Activated gamma-delta T cell treated with anti-CD3 and anti-CD28 coated beads, Interleukin-2, amount 50 U/mL, for 16 hours (primary cell): ENCODE results near the gene ERFL.

Experiments
- DNase-seq: peaks from one replicate; pipeline ENCODE4 v3.0.0-alpha.2; 2020; ENCODE audit warnings: low read depth

Gene ERFL

DNA sequence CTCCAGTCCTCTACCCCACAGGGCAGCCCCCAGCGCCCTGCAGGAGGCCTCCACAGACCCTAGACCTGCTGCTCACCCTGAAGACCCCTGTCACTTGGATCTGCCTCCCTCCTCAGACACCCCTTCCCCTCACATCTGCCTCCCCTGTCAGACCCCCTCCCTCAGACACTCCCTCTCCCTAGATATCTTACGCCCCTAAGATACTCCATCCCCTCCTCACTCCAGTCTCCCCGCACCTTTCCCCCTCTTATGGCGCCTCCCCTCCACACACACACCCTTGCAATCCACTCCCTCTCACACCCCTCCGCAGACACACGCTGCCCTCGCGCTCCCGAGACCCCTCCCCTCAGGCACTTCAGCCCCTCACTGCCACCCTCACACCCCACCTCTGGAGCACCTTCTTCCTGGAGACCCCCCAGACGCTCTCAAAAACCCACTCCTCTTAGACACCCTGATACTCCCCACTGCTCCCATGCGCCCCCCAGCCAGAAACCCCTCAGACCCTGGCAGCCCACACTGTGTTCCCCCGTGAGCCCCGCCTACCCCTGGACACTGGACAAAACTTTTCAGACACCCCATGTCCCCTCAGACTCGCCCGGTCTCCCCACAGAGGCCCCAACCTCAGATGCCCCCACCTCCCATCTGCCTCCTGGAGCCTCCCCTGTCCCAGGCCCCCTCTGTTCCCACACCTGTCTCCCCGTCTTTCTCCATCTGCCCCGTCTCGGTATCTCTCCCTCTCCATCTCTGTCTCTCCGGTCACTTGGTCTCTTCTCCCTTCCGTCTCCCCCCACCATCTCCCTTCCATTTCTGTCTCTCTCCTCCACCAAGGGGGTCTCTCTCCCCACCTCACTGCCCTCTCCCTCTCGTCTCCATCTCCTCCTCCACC, 14.5 kb downstream of the ERFL start:
- no peak for DNase-seq

DNA sequence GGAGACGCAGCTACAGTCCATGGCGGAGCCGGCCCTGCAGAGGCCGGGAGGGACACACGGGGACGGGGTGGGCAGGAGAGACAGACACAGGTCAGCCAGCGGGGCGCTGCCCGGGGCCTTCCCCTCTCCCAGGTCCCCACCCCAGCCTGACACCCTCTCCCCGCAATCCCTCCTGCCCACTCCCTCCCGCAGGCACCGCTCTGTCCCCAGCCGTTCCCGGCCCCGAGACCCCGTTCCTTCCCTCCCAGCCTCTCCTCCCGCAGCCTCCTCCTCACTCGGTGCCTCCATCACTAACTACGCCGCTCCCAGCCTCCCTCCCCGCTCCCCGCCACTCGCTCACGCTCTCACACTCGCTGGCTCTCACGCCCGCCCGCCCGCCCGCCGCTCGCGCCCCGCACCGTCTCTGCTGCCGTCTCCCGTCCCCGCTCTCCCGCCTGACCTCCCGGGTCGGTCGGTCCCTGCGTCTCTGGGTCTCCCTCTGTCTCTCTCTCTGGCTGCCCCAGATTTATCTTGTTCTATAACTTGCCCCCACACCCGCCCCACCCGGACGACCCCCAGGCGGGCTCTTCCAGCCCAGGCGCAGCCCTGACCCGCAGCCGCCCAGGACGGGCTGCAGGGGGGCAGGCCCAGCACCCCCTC, 15.2 kb downstream of the ERFL start:
- no peak for DNase-seq

DNA sequence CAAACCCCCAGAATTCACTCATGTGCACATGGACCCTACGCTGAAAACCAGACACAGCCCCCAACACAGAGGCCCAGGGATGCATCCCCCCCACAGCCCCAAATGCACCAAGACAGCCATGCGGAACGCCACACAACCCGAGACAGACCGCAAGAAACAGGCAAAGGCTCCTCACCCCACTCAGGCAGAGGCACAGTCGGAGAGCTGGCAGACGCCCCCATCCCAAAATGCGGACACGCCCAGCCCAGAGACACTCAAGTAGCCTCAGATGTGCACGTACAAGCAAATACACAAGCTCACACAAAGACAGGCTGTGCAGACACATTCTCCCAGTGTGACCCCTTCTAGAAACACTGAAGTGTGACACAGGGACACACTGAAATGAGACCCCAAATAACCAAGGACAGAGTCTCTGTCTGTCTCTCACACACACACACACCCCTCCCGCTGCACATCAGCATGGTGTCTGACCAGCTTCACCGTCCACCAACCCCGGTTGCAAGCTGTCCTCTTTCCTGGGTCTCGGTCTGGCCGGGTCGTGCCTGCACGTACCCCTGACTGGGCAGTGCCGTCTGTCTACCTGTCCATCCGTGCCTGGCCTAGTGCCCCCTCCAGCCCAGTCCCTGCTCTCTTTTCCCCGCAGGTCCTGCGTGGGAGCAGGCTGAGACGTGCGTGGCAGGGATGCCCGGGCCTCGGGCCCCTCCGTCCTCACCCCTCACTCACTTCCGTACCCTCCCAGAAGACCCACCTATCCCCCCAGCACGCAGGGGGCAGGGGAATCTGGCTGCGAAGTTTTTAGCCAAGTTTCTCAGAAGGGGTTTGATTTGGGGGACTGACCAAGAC, 16.1 kb downstream of the ERFL start:
- no peak for DNase-seq

DNA sequence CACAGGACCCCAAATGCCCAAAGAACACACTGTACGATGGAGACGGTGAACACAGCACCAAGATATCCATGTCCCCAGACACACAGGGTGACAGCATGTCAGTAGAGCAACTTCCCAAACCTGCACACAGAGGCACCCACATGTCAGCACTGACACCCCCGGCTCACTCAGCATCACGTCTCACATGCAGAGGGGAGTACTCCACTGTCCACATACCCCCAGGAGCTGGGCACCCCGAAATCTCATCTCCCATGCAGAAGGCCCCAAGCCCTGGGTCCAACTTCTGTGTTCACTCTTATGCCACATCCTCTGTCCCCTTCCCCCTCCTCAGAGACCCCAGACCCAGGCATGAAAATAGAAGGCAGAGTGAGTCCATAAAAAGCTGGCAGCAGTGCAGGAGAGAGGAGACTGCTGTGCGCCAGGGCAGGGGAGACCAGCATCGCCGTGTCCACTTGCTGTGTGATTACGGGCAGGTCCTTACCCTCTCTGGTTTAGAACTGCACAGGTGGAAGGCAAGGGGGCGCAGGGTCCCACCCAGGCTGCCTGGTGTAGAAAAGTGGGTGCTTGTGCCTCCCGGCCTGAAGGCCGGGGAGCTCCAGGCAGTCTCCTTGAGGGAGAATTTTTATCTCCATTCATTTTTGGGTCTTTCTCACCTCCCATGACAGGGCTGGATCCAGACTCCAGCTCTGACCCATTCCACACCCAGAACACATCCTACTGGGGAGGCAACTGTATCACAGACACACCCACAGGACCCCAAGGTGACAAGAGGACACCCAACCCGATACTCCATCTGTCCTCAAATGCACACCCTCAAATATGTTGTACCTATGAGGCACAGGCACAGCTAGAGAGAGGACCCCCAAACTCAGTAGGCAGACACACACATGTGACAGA, 17.0 kb downstream of the ERFL start:
- DNase-seq: no peak

DNA sequence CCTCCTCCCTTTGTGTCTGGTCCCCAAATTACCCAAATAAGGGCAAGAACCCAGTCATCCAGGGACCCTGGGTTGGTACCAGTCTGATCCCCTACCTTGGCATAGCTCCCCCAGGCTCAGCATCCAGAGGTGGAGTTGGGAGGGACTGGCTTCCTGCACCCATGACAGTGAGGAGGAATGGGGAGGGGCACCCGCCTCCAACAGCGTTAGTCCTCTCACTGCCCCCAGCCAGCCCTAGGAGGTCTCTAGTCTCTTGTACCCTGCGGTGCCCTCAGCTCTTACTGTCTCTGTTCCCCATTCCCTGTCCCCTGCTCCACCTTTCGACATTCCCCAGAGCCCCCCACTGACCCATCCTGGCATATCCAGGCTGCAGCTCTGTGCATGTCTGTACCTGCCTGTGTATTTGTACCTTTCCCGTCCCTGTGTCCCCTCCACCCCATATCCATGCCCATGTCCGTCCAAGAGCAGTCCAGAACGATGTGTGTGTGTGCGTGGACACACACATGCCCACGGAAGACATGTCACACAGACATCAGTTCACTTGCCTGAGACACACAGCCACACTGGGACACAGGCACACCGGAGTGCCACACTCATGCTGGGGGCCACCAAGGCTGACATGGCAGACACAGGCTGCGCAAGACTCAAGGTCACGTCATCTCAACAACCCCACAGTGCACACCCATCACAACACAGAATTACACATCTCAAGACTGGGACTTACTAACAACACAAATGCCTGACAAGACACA, 17.8 kb downstream of the ERFL start:
- DNase-seq: no peak

DNA sequence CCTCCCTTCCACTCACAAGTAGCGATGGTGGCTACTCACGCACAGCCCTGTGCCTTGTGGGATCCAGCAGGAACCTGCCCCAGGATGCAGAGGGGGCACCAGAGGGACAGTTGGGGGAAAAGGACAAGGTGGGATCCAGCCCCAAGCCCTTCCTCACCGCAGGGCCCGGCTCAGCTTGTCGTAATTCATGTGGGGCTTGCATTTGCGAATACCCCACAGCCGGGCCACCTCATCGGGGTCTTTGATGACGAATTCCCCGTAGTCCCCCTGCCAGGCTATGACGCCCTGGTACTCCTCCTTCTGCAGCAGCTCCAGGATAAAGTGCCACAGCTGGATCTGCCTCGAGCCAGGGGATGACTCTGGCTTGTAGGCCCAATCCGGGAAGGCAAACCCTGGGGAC, 18.5 kb downstream of the ERFL start:
- no peak for DNase-seq

DNA sequence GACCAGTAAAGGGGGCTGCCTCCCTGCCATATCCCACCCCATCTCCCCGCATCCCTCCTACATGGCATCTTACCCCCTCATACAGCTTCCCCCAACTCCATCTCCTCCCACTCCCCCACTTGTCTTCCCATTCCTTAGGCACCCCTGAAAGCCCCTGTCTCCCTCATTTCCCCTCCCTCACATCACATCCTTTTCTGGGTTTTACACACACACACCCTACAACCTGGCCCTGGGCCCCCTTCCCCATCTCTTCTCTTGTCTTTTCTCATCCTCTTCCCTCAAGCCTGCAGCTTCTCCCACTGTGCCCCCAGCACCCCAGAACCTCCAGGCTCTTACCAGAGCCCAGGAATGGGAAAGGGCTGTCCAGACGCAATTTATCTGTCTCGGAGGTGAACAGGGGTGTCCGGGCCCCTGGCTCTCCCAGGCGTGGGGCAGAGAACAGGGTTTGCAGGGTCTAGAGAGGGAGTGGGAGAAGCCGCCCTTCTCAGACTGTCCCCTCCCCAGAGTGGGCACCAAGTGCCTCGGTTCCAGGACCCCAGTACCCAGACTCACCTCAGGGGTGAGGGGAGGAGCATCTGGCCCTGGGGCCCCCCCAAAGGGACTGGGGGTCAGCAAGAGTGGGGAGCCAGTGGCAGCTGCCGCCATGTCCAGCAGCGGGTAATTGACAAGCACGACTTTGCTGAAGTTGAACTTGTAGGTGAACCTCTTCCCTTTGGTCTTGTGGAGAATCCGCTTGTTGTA, 19.4 kb downstream of the ERFL start:
- no peak for DNase-seq

DNA sequence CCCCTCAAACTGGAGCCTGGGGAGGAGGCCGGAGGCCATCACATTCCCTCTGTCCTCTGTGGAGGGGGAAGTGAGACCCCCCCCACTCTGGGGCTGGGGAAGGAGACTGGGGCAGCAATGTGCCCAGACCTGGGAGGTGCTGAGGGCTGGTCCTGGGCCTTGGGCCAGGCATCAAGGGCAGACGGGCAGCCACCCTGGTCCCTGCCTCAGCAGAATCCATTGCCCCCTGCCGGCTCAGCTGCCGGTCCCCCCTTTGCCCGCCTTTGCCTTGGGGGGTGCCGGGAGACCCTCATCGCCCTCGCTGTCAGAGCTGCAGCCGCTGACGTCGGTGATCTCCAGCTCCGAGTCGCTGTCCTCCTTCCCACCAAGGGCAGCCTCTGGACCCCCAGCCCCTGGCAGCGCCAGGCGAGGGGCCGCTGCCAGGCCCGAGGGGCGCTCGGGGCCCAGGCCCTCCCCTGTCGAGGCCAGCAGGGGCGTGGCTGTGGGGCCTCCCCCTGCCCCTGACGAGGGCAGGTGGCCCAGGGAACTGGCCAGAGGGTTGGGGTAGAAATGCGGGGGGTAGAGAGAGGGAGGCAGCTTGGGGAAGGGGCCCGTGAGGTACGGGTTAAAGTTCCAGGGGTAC, 20.1 kb downstream of the ERFL start:
- DNase-seq: no peak

DNA sequence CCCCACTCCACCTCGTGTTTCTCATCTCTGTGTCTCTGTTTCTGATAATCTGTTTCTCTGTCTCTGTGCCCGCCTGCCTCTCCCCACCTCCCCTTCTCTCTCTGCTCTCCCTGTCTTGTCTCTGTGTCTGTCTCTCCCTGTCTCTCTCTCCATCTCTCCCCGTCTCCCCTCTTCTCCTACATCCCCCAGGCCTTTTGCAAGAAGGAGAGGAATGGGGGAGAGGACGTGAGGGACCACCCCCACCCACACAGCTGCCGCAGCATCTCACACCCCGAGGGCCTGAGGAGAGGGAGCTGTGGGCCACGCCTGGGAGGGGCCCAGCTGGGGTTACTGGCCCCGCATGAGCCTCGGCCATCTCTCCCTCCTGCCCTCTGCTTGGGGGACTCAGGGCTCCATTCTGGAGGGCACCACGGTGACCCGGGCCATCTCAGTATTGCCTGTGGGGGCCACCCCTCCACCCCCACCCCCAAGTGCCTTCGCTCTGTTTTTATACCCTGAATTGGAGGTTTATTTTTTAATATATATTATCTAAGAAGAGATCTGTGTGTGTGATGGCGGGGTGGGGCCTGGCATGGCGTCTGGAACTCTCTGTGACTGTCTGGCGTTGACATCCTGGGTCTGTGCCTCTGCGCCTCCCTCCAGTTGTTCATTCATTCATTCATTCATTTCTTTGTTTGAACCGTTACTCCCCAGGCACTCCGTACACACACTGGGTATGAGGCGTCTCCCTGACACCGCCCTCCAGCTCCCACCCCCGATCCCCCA, 21.2 kb downstream of the ERFL start:
- DNase-seq: no peak

DNA sequence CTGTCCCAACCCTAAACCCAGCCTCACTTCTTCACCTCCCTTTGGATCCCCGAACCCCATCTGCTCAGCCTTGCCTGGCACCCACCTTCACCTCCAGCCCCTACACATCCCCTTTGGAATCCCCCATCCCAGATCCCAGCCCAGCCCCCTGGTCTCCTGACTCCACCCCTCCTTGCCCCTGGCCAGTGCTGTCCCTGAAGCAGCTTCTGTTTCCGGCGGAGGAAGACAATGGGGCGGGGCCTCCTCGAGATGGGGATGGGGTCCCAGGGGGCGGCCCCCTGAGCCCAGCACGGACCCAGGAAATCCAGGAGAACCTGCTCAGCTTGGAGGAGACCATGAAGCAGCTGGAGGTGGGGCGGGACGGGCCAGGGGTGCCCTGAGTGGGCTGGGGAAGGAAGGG, 22.0 kb downstream of the ERFL start:
- no peak for DNase-seq

DNA sequence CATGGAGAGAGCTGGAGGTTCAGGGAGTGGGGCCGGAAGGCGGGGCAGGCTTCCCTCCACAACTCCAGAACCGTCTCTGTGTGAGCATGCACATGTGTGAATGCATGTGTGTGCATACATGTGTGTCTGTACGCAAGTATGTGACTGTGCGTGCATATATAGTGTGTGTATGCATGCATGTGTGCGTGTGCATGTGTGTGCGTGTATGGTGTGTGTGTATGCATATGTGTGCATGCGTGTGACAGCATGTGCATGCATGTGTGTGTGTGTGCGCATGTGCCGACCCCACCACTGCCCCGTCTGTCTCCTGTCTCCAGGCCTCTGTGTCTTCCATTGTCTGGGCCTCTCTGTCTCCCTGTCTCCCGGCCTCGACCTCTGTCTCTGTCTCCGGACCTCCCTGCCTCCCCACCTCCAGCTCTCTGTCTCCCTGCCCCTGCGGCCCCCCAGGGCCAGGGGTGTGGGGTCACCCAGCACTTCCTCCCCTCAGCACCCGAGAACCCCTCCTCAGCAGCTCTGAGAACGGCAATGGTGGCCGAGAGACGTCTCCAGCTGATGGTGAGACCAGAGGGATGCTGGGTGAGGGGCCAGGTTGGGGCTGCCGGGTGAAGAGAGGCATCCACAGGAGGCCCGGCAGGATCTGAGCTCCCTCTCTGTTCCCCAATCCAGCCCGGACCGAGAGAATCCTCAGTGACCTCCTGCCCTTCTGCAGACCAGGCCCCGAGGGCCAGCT, 22.8 kb downstream of the ERFL start:
- no peak for DNase-seq

DNA sequence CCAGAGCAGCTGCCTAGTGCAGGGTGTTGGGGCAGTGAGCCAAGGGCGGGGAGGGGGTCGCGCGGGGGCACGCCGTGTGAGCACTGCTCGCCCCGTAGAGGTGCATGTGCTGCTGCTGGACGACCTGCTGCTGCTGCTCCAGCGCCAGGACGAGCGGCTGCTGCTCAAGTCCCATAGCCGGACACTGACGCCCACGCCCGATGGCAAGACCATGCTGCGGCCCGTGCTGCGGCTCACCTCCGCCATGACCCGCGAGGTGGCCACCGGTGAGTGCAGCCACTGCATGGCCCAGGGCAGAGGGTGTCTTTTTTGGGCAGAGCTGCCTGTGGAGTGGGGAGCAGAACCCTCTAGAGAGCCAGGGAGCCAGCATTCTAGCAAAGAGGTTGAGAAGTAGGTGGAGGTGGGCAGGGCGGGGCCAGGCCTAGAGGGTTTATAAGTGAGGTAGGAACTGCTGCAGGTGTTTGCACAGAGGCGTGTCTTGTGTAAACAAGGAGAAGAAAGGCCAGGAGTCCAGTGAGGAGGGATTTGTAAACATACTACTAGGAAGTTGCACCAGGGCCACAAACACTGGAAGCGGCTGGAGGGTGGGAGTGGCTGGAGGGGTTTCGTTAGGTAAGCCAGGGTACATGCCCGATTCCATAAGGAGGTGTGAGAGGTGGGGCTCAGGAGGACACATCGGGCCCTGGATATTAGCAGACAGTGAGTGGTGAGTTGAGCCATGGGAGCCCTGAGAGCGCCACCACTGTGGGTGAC, 24.0 kb downstream of the ERFL start:
- no peak for DNase-seq

DNA sequence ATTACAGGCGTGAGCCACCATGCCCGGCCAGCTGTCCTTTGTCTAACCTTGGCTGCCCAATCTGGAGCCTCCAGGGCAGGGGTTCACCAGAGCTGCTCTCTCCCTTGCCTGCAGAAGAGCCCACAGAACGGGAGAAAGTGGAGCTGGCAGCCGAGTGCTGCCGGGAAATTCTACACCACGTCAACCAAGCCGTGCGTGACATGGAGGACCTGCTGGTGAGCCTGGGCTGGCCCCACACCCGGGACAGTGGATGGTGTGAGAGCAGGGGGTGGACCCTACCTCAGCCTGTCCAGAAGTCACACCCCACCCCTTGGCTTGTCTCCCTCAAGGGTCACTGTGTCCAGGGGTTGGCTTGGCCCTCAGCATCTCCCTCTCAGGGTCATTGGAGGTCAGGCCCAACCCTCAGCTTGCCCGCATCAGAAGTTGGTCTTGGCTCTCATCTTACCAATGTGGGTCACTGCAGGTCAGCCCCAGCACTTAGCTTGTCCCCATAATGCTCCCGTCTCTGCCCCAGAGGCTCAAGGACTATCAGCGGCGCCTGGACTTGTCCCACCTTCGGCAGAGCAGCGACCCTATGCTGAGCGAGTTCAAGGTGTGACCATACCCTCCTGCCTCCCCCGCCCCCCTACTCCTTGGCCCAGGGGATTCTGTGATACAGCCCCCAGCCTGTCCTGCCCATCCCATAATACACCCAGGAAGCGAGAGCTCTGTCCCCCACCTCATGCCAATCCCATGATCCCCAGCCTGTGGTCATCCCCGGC, 24.9 kb downstream of the ERFL start:
- no peak for DNase-seq

DNA sequence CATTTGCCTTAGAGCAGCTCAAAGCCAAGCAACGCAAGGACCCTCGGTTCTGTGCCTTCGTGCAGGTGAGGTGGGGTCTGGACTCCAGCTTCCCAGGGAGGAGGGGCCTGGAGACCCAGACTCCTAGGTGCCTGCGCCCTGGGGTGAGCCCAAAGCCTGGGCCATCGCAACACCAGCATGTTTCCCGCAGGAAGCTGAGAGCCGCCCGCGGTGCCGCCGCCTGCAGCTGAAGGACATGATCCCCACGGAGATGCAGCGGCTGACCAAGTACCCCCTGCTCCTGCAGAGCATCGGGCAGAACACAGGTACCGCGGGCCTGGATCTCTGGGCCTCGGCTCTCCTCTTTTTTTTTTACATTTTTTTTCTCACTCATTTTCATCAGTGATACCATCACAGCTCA, 25.7 kb downstream of the ERFL start:
- DNase-seq: no peak

DNA sequence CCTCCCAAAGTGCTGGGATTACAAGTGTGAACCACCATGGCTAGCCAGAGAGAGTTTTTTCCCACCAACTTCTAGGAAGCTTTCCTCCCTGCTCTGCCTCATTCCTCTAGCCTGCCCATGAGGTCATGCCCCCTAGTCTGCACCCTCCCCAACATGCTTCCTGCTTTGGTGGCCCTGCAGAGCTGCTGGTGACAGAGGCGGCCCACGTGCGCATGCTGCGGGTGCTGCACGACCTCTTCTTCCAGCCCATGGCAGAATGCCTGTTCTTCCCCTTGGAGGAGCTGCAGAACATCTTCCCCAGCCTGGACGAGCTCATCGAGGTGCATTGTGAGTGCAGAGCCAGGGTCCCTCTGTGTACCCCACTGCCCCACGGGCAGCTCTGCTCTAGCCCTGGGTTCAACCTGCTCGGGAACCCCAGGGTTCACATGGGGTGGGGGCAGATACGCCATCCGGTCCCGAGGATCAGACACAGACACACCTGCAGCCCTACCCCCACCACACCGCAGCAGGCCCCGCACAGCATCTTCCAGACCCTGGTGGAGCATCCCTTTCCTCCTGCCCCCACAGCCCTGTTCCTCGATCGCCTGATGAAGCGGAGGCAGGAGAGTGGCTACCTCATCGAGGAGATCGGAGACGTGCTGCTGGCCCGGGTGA, 26.4 kb downstream of the ERFL start:
- no peak for DNase-seq

DNA sequence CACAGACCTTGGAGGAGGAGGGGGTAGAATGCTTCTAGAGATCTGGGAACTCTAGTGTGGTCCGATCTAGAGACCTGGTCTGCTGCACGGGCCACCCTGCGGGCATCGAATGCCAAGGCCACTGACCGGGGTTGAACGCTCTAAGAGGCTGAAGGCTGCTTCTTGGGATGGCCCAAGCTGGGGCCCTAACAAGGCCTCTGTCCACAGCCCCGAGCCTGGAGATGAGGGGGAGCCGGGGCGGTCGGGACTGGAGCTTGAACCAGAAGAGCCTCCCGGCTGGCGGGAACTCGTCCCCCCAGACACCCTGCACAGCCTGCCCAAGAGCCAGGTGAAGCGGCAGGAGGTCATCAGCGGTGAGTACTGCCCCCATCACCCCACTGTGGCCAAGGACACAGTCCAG, 30.0 kb downstream of the ERFL start:
- no peak for DNase-seq
